ENCODE data around the gene MYF6. TPM values are rescaled to one million over a fixed set of nuclear protein-coding genes. Genes with fewer than 3 reads are reported as not detected.

MYF6 gene
- total RNA-seq, 4 donors from 2014 or later: not detected

DNA sequence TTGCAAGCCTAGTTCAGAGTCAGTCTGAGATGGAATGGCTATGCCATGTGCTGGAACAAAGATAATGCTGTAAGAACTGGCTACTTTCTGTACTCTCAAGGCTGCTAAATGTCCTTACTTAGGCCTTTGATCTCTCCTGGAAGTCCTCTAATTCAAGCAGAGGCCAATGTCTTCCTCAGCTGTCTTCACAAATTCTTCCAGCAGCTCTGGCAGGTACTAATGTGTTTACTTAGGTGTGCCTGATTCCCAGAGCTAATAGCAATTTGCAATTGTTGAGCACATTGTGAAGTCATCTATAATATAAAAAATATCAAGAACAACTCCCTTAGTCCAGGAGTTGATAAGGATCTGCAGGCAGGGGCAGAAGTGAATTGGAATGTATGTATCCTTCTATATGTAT lies 5.4 kb downstream of the MYF6 start:
- H3K27ac ChIP-seq: no peak overlapping the region
- H3K9me3 ChIP-seq: no peaks in the 10 kb centered on the region
- DNase-seq (ENCODE audit: low spot score in 2 of 2): no peak
- TF ChIP-seq POLR2A (IDR thresholded peaks at IDR 0.05) (no peak), POLR2AphosphoS5 (IDR thresholded peaks at IDR 0.05) (no peak), EP300 (IDR thresholded peaks at IDR 0.05) (no peak)
- TF ChIP-seq, protein P1, sequence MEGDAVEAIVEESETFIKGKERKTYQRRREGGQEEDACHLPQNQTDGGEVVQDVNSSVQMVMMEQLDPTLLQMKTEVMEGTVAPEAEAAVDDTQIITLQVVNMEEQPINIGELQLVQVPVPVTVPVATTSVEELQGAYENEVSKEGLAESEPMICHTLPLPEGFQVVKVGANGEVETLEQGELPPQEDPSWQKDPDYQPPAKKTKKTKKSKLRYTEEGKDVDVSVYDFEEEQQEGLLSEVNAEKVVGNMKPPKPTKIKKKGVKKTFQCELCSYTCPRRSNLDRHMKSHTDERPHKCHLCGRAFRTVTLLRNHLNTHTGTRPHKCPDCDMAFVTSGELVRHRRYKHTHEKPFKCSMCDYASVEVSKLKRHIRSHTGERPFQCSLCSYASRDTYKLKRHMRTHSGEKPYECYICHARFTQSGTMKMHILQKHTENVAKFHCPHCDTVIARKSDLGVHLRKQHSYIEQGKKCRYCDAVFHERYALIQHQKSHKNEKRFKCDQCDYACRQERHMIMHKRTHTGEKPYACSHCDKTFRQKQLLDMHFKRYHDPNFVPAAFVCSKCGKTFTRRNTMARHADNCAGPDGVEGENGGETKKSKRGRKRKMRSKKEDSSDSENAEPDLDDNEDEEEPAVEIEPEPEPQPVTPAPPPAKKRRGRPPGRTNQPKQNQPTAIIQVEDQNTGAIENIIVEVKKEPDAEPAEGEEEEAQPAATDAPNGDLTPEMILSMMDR (IDR thresholded peaks at IDR 0.05): no peak
- no peaks in the 10 kb centered on the region for H3K36me3 ChIP-seq
- peaks cover 76% of the 10 kb centered on the region for H3K27me3 ChIP-seq
- H3K4me3 ChIP-seq: no peak overlapping the region
- peaks cover 2% of the 10 kb centered on the region for H3K4me1 ChIP-seq

DNA sequence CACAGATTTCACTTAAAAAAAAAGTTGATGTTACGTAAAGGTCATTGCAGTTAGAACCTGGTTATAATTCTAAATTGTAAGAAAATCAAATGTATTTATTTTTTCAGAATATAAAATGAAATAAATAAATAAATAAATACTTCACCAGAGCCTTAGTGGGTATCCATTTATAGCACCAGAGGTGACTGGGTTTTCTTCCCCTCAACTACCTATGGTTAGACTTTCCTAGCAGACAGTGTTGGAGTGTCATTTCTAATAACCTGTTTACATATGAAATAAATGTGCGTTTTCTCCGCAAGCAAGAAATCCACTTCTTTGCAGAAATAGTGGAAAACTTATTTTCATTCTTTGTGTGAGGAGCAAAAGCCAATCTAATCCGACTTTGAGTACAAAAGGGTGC lies 6.0 kb downstream of the MYF6 start:
- DNase-seq (ENCODE audit: low spot score in 2 of 2): no peak
- H3K4me1 ChIP-seq: peaks cover 1% of the 10 kb centered on the region
- H3K36me3 ChIP-seq: no peaks in the 10 kb centered on the region
- H3K27ac ChIP-seq: no peak overlapping the region
- 87% methylated on average over 4 of the region's 4 CpGs for WGBS
- H3K4me3 ChIP-seq: no peak overlapping the region
- TF ChIP-seq POLR2AphosphoS5 (IDR thresholded peaks at IDR 0.05): no peak
- no peak for TF ChIP-seq POLR2A (IDR thresholded peaks at IDR 0.05)
- no peak for TF ChIP-seq EP300 (IDR thresholded peaks at IDR 0.05)
- no peaks in the 10 kb centered on the region for H3K9me3 ChIP-seq
- peaks cover 73% of the 10 kb centered on the region for H3K27me3 ChIP-seq

DNA sequence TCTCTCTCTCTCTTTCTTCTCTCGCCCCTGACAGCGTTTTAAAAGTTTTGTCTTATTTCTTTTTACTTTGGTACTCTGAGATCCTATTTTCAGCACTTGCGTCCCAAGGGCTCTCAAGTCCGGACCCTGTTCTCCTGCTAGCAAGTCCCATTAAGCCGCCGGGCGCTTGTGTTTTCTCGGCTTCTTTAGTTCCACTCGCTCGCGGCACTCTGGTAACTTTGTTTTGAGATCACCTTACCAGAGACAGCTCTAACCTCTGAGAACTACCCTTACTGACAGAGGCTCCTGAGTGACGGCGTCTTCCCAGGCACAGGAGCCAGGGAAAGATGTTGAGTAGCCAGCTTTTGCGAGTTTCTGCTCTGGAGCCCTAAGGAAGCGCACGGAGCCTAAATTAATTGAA lies 6.6 kb downstream of the MYF6 start:
- no peaks in the 10 kb centered on the region for H3K36me3 ChIP-seq
- no peak for DNase-seq (ENCODE audit: low spot score in 2 of 2)
- peaks cover 66% of the 10 kb centered on the region for H3K27me3 ChIP-seq
- no peak overlapping the region for H3K27ac ChIP-seq
- no peaks in the 10 kb centered on the region for H3K9me3 ChIP-seq
- TF ChIP-seq POLR2AphosphoS5 (IDR thresholded peaks at IDR 0.05): no peak
- TF ChIP-seq EP300 (IDR thresholded peaks at IDR 0.05): no peak
- TF ChIP-seq, protein P1 (IDR thresholded peaks at IDR 0.05): no peak
- TF ChIP-seq POLR2A (IDR thresholded peaks at IDR 0.05): no peak
- WGBS: 26% methylated on average over 16 of the region's 16 CpGs
- no peak overlapping the region for H3K4me3 ChIP-seq
- no peaks in the 10 kb centered on the region for H3K4me1 ChIP-seq

DNA sequence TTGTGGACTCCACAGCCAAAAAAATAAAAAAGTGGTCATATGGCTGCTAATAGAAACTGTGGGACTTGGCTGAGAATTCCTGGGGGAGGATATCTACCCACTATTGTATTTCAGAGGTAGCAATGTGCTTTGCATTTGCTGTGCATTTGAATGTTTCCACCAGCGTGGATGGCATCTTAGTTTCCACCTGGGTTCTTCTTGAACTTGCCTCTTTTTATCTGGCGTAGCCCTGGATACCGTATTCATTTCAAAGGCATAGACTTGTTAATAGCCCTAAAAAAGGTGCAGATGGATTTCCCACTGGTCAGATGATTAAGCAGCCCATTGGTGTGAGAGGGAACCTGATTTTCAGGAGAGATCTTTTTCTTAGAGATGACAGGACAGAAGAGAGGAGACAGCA lies 7.4 kb downstream of the MYF6 start:
- 85% methylated on average over 3 of the region's 3 CpGs for WGBS
- Histone ChIP-seq H3K4me3 (no peak overlapping the region), H3K4me1 (no peaks in the 10 kb centered on the region), H3K9me3 (no peaks in the 10 kb centered on the region), H3K36me3 (no peaks in the 10 kb centered on the region), H3K27me3 (peaks cover 61% of the 10 kb centered on the region), H3K27ac (no peak overlapping the region)
- DNase-seq (ENCODE audit: low spot score in 2 of 2): no peak
- TF ChIP-seq POLR2AphosphoS5 (IDR thresholded peaks at IDR 0.05): no peak
- TF ChIP-seq, protein P1 (IDR thresholded peaks at IDR 0.05): no peak
- no peak for TF ChIP-seq POLR2A (IDR thresholded peaks at IDR 0.05)
- no peak for TF ChIP-seq EP300 (IDR thresholded peaks at IDR 0.05)

DNA sequence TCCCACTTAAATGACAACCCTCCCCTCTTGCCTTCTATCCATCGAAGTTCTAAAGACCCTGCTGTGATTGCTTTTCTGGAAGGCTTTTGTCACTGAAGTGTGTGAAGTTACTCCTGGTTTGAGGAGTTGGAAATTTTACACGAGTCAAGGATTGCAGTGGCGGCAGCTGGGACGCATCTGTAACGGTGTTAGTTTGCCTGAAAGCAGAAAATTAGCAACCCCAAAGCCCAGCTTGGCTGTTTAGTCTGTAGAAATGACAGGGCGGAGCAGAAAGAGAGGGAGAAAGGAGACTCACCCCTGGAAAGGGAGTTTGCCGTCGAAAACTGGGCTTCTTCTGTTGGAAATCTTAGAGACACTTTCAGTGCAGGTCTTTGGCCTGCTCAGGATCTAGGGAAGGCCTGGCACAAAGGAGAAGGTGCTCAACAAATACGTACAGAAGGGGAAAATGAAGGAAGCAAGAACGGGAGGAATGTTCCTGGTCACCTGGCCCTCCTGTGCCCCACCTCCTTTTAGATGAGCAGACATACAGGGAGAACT lies 8.3 kb downstream of the MYF6 start:
- peaks cover 54% of the 10 kb centered on the region for H3K27me3 ChIP-seq
- H3K4me3 ChIP-seq: no peak overlapping the region
- no peaks in the 10 kb centered on the region for H3K4me1 ChIP-seq
- no peaks in the 10 kb centered on the region for H3K9me3 ChIP-seq
- no peaks in the 10 kb centered on the region for H3K36me3 ChIP-seq
- H3K27ac ChIP-seq: no peak overlapping the region
- TF ChIP-seq EP300 (IDR thresholded peaks at IDR 0.05) (no peak), POLR2A (IDR thresholded peaks at IDR 0.05) (no peak), POLR2AphosphoS5 (IDR thresholded peaks at IDR 0.05) (no peak)
- TF ChIP-seq, protein P1 (IDR thresholded peaks at IDR 0.05): no peak
- WGBS: 66% methylated on average over 10 of the region's 10 CpGs
- no peak for DNase-seq (ENCODE audit: low spot score in 2 of 2)

Measured in suprapubic skin (tissue), 4 donors.